GM12878 (cell line): Measurements from ENCODE around the gene DLG4. TPM values are rescaled to one million over a fixed set of nuclear protein-coding genes. Genes with fewer than 3 reads are reported as not detected.

Experiments
- ATAC-seq: fragments of 200-7000 bp; cut with Tn5 transposase; 3 replicates; pipeline ENCODE4 v1.9.1; 2020; ENCODE audit warnings: mild to moderate bottlenecking, moderate library complexity
- BruUV-seq: library from RNA; stranded (reverse); fragments of 400-500 nt; replicated peaks from 2 replicates; lab custom pipeline; 2021; lab: Mats Ljungman, UMichigan
- CTCF ChIA-PET: fragments of 300-600 bp; sonication (Branson Sonifier 250); formaldehyde crosslinking; extraction: SDS; loops from one replicate; lab custom pipeline; 2021; ENCODE audit warnings: inconsistent platforms; lab: Yijun Ruan, JAX
- POLR2A ChIA-PET: fragments of 350-600 bp; formaldehyde crosslinking; extraction: SDS; loops from one replicate; lab custom pipeline; 2021; ENCODE audit warnings: inconsistent platforms; lab: Charles Lee
- RAD21 ChIA-PET: fragments of 300-600 bp; sonication (Branson Sonifier 250); formaldehyde crosslinking; loops from one replicate; lab custom pipeline; 2023; ENCODE audit warnings: antibody characterized with exemption; ENCODE audit not compliant: unreplicated experiment; lab: Charles Lee
- SMC1A ChIA-PET: fragments of 300-600 bp; sonication (Branson Sonifier 250); formaldehyde crosslinking; loops from one replicate; lab custom pipeline; 2023; ENCODE audit not compliant: unreplicated experiment, uncharacterized antibody; lab: Charles Lee
- DNase-seq: peaks from one replicate; pipeline ENCODE4 v3.0.0-alpha.2; 2011; ENCODE audit warnings: low read depth, low spot score
- FAIRE-seq: peaks from 3 replicates; lab custom pipeline; 2011; peaks lifted over from hg19 to GRCh38; lab: Jason Lieb, UNC
- H2AFZ ChIP-seq: 2 replicates; pipeline ENCODE4 v1.6.0; 2011; ENCODE audit warnings: low read depth, low read length, control low read depth; ENCODE audit not compliant: control insufficient read depth
- H3K27ac ChIP-seq: 2 replicates; pipeline ENCODE4 v1.5.1; 2011; ENCODE audit warnings: control low read depth; ENCODE audit not compliant: control insufficient read depth, insufficient read depth
- H3K27me3 ChIP-seq, 2 experiments: replicated peaks in 1 of 2; 2 replicates each; pipeline versions ENCODE4 v1.6.0 to v1.6.1; 2011; ENCODE audit warnings: low read length in 1 of 2; ENCODE audit not compliant: control insufficient read depth in 2 of 2, insufficient read depth in 2 of 2
- H3K36me3 ChIP-seq, 2 experiments: 2 replicates each; pipeline ENCODE4 v1.5.1; 2011; ENCODE audit warnings: low read length in 1 of 2; ENCODE audit not compliant: control insufficient read depth in 2 of 2, insufficient read depth in 2 of 2
- H3K4me1 ChIP-seq: 2 replicates; pipeline ENCODE4 v1.6.1; 2011; ENCODE audit warnings: mild to moderate bottlenecking, low read length, moderate library complexity, mixed read lengths; ENCODE audit not compliant: control insufficient read depth, insufficient read depth
- H3K4me2 ChIP-seq: 2 replicates; pipeline ENCODE4 v1.6.0; 2011; ENCODE audit warnings: control low read depth; ENCODE audit not compliant: control insufficient read depth, insufficient read depth
- H3K4me3 ChIP-seq: fragments of 200-600 bp; sonication (generic); 2 replicates; pipeline ENCODE4 v1.5.1; 2016
- H3K79me2 ChIP-seq: 2 replicates; pipeline ENCODE4 v1.6.0; 2011; ENCODE audit warnings: low read length; ENCODE audit not compliant: control insufficient read depth, insufficient read depth
- H3K9ac ChIP-seq: 2 replicates; pipeline ENCODE4 v1.8.0; 2011; ENCODE audit warnings: low read length, control low read depth, mixed read lengths; ENCODE audit not compliant: control insufficient read depth, insufficient read depth
- H3K9me3 ChIP-seq: replicated peaks from 3 replicates; pipeline ENCODE4 v1.5.1; 2011; ENCODE audit warnings: mild to moderate bottlenecking, low read length; ENCODE audit not compliant: control insufficient read depth, insufficient read depth
- H4K20me1 ChIP-seq: 2 replicates; pipeline ENCODE4 v1.6.0; 2011; ENCODE audit not compliant: control insufficient read depth, insufficient read depth
- ASH2L ChIP-seq: fragments of 300-600, 200-600 bp; sonication (generic); IDR thresholded peaks from 2 replicates; pipeline ENCODE4 v1.6.1; 2017; ENCODE audit warnings: low read depth, mild to moderate bottlenecking, borderline replicate concordance
- BCL3 ChIP-seq: IDR thresholded peaks from 2 replicates; pipeline ENCODE4 v1.6.1; 2011; ENCODE audit warnings: borderline replicate concordance, low read depth, mild to moderate bottlenecking, moderate library complexity, low read length; ENCODE audit not compliant: insufficient read depth, poor library complexity, severe bottlenecking
- BRCA1 ChIP-seq: IDR thresholded peaks from 2 replicates; pipeline ENCODE4 v1.6.1; 2011; ENCODE audit warnings: low read depth, low read length, improper control_type of control experiment
- CHD1 ChIP-seq: IDR thresholded peaks from 2 replicates; pipeline ENCODE4 v1.6.1; 2012; ENCODE audit warnings: low read depth, low read length, improper control_type of control experiment
- CTCF ChIP-seq, 3 experiments: IDR thresholded peaks in 2 of 3; conservative IDR thresholded peaks in 1 of 3; 2 replicates each; pipeline ENCODE4 v1.5.1; 2011; ENCODE audit warnings: low read depth in 3 of 3, low read length in 3 of 3, mild to moderate bottlenecking in 3 of 3, control low read depth in 2 of 3, moderate library complexity in 2 of 3, inconsistent platforms in 1 of 3, mixed read lengths in 1 of 3; ENCODE audit not compliant: control insufficient read depth in 2 of 3, insufficient read depth in 1 of 3; ENCODE audit errors: extremely low read depth in 1 of 3
- EED ChIP-seq: sonication (generic); IDR thresholded peaks from 2 replicates; pipeline ENCODE4 v1.6.1; 2016; ENCODE audit warnings: antibody characterized with exemption, low read depth
- FOXM1 ChIP-seq: IDR thresholded peaks from 2 replicates; pipeline ENCODE4 v1.6.1; 2012; ENCODE audit warnings: low read depth, mild to moderate bottlenecking, inconsistent platforms, low read length, moderate library complexity
- HCFC1 ChIP-seq: fragments of 150-350 bp; IDR thresholded peaks from 2 replicates; pipeline ENCODE4 v1.6.1; 2014; ENCODE audit warnings: low read length
- PAX5 ChIP-seq: IDR thresholded peaks from 2 replicates; pipeline ENCODE4 v1.6.1; 2011; ENCODE audit warnings: low read depth, low read length, borderline replicate concordance
- PBX3 ChIP-seq: IDR thresholded peaks from 2 replicates; pipeline ENCODE4 v1.6.1; 2011; ENCODE audit warnings: mild to moderate bottlenecking, low read depth, low read length, moderate library complexity; ENCODE audit not compliant: insufficient replicate concordance
- POLR2A ChIP-seq: IDR thresholded peaks from 2 replicates; pipeline ENCODE4 v1.6.1; 2011; ENCODE audit warnings: low read depth, mild to moderate bottlenecking, low read length
- RAD21 ChIP-seq: IDR thresholded peaks from 2 replicates; pipeline ENCODE4 v1.6.1; 2011; ENCODE audit warnings: mild to moderate bottlenecking, low read depth, low read length, moderate library complexity; ENCODE audit not compliant: insufficient read depth
- RFX5 ChIP-seq: IDR thresholded peaks from 2 replicates; pipeline ENCODE4 v1.6.1; 2011; ENCODE audit warnings: low read depth, low read length, improper control_type of control experiment
- RUNX3 ChIP-seq: IDR thresholded peaks from 2 replicates; pipeline ENCODE4 v1.6.1; 2012; ENCODE audit warnings: low read length, inconsistent platforms
- SMARCA5 ChIP-seq: fragments of 450-650 bp; IDR thresholded peaks from 2 replicates; pipeline ENCODE4 v1.6.1; 2017; ENCODE audit warnings: mild to moderate bottlenecking
- SMC3 ChIP-seq: IDR thresholded peaks from 2 replicates; pipeline ENCODE4 v1.6.1; 2011; ENCODE audit warnings: low read length, improper control_type of control experiment, borderline replicate concordance
- SP1 ChIP-seq: IDR thresholded peaks from one replicate; pipeline ENCODE4 v1.6.1; 2011; ENCODE audit warnings: low read depth, low read length
- SREBF2 ChIP-seq: IDR thresholded peaks from 2 replicates; pipeline ENCODE4 v1.6.1; 2012; ENCODE audit warnings: mild to moderate bottlenecking, low read length
- YBX1 ChIP-seq: fragments of 450-650 bp; IDR thresholded peaks from 2 replicates; pipeline ENCODE4 v1.6.1; 2016; ENCODE audit warnings: antibody characterized with exemption
- YY1 ChIP-seq: IDR thresholded peaks from 2 replicates; pipeline ENCODE4 v1.6.1; 2011; ENCODE audit warnings: low read depth, mild to moderate bottlenecking, low read length
- WGBS: methylation state at CpG from one replicate; pipeline ENCODE4 v1.1.6; 2016; ENCODE audit warnings: low lambda C conversion rate; ENCODE audit not compliant: insufficient replicate concordance, insufficient coverage; ENCODE audit errors: missing lambda C conversion rate; 5-methylcytosine and 5-hydroxymethylcytosine counted together
- in situ Hi-C: fragments of 300-500 bp; cut with MboI; formaldehyde crosslinking; loops from 9 replicates; pipeline ENCODE4 v1.14.3; 2018; ENCODE audit warnings: mixed read lengths
- intact Hi-C: fragments of 100-400 bp; cut with micrococcal nuclease; formaldehyde crosslinking; loops from one replicate; pipeline ENCODE4 v1.14.2; 2022; ENCODE audit not compliant: unreplicated experiment
- polyA plus RNA-seq, 11 experiments: library from polyadenylated mRNA; depleted of rRNA in 4 of 11; unstranded in 6 of 11; stranded (reverse) in 5 of 11; fragments of >200 nt; fragmentation: Nextera tagmentation in 4 of 11; fragmentation: Illumina TruSeq in 1 of 11; extraction: Ambion mirVana in 4 of 11; extraction: Trizol in 1 of 11; gene quantifications; 1 replicate in 1 of 11; 2 replicates in 10 of 11; pipeline versions ENCODE4 v1.2.1 to v1.2.3, GENCODE V29; 2011 to 2016; ENCODE audit warnings: inconsistent platforms in 2 of 11, missing spikeins in 2 of 11, low read depth in 1 of 11
- total RNA-seq, 4 experiments: library from RNA; depleted of rRNA in 3 of 4; stranded (reverse); fragments of >200 nt in 3 of 4; fragmentation: Illumina TruSeq in 1 of 4; extraction: Trizol in 1 of 4; gene quantifications; 2 replicates each; pipeline versions ENCODE4 v1.2.1 to v1.2.3, GENCODE V29; 2013 to 2021

DLG4 gene
- total and polyA plus RNA-seq, 10 of the 15 experiments (the other 5 are each of a cell fraction or from before 2014, with no cell fraction given) = 0.07 to 4.1 (median 1.3) TPM

- H3K79me2 ChIP-seq = peaks cover 14% of the 10 kb centered on the region
- H3K4me3 ChIP-seq = peak overlapping the region; percentile 81
- no peaks in the 10 kb centered on the region for H3K27me3 ChIP-seq
- WGBS = 37% methylated on average over 11 of the region's 11 CpGs
- H3K27ac ChIP-seq = peak overlapping the region; percentile 92
- ChIA-PET SMC1A (interaction anchor here (0.6 to 4.8 kb wide), 12 partner anchors 14 to 175 kb away, joined by 3 to 34 read pairs (median 5); partner anchors contain the start of genes DVL2, GABARAP and PHF23), CTCF (interaction anchor here (0.6 to 5.1 kb wide), 21 partner anchors 12 to 175 kb away, joined by 3 to 70 read pairs (median 5); partner anchors contain the start of genes ACAP1, DVL2, GABARAP and PHF23), POLR2A (interaction anchor here (0.5 to 5.9 kb wide), 15 partner anchors 10 to 1734 kb away, joined by 3 to 60 read pairs (median 4); partner anchors contain the start of genes CTDNEP1, DVL2, ELP5 and GABARAP), RAD21 (interaction anchor here (0.5 to 3.2 kb wide), 17 partner anchors 14 to 364 kb away, joined by 3 to 51 read pairs (median 4); partner anchors contain the start of genes CTDNEP1, DVL2, ELP5 and GABARAP)
- intact Hi-C loops = no loop called here
- DNase-seq = no peak
- in situ Hi-C loops = no loop called here
- peak overlapping the region; percentile 97 for H3K4me2 ChIP-seq
- H2AFZ ChIP-seq = no peak overlapping the region
- BruUV-seq = no TSS peak
- 0 out of 2 replicates have a peak, but pooled peaks have one; percentile 28 for TF ChIP-seq HCFC1
- no peak for TF ChIP-seq EED
- TF ChIP-seq ASH2L = no peak
- TF ChIP-seq SMARCA5 = peak; percentile 79
- peak; percentile 11 for TF ChIP-seq BCL3
- TF ChIP-seq RFX5 = no peak
- TF ChIP-seq YBX1 = no peak
- TF ChIP-seq RUNX3 = 0 out of 2 replicates have a peak, but pooled peaks have one; percentile 5
- no peak for TF ChIP-seq YY1
- peak; percentile 53; the same call in 1 of the 2 replicates for TF ChIP-seq SMC3
- no peak for TF ChIP-seq PAX5
- peak; percentile 38; the same call in 1 of the 2 replicates for TF ChIP-seq FOXM1
- no peak for TF ChIP-seq SREBF2
- 0 out of 2 replicates have a peak, but pooled peaks have one; percentile 10 for TF ChIP-seq CHD1
- TF ChIP-seq CTCF (IDR thresholded peaks at IDR 0.05 in 2 of 3, conservative IDR thresholded peaks at IDR 0.05 in 1 of 3; ENCODE audit: control insufficient read depth in 2 of 3, extremely low read depth in 1 of 3, insufficient read depth in 1 of 3, low read depth in 3 of 3, low read length in 3 of 3) = peak; percentile 59 to 76 (median 62)
- TF ChIP-seq BRCA1 = no peak
- TF ChIP-seq PBX3 = no peak
- TF ChIP-seq SP1 = no peak
- TF ChIP-seq POLR2A = 0 out of 2 replicates have a peak, but pooled peaks have one; percentile 41
- peak; percentile 45 for TF ChIP-seq RAD21
- peak overlapping the region; percentile 86 for H3K9ac ChIP-seq
- no peaks in the 10 kb centered on the region for H4K20me1 ChIP-seq
- peaks cover 11 to 12% of the 10 kb centered on the region in 2 experiments for H3K36me3 ChIP-seq
- H3K4me1 ChIP-seq = peaks cover 12% of the 10 kb centered on the region
- ATAC-seq = peak; percentile 80
- peak; percentile 54 for FAIRE-seq
- H3K9me3 ChIP-seq = no peaks in the 10 kb centered on the region
These were observed 1.1 kb upstream of the DLG4 start for GRCh38 chr17:7220593-7221277.
